ENCODE results near the gene C16orf95.

The C16orf95 gene

DNA sequence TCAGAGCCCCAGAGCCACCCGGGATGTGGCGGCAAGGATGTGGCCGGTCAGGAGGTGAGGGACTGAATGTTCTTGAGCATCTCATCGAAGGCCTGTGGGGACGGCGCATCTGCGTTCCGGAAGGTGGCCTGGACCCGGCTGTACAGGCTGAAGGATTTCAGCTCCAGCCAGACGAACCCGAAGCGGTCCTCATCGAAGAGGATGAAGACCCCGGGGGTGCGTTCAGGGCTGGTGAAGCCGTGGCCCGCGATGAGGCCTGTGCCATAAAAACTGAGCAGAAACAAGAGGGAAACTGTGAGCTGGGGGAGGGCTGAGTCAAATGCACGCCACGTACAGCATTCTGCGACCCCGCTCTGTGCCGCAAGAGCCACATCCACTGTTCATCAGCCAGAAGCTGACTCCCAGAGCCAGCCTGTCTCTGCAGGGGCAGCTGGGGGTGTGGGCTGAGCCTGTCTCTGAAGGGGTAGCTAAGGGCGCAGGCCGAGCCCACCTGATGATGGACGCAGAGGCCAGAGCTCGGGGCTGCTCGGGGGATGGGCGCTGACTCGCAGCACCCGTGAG lies 14.1 kb upstream of the C16orf95 start:
- DNase-seq, result no peak

DNA sequence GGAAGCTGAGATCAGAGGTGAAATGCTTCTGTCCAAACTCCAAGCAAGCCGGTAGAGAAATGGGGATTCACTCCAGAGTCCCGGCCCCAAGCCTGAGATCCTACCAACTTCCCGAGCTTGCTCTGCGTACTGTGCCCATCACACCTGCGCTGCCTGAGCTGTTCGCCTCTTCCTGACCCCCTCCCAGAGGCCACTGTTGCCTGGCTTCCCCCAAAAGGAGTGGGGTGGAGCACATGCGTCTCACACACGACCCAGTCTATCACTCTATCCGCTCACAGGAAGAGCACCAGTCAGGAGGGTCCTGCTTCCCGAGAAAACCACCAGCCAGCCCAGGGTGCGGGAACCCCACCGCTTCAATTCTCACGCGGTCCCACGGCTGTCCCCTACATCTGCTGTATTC lies 13.5 kb upstream of the C16orf95 start:
- no peak for DNase-seq

DNA sequence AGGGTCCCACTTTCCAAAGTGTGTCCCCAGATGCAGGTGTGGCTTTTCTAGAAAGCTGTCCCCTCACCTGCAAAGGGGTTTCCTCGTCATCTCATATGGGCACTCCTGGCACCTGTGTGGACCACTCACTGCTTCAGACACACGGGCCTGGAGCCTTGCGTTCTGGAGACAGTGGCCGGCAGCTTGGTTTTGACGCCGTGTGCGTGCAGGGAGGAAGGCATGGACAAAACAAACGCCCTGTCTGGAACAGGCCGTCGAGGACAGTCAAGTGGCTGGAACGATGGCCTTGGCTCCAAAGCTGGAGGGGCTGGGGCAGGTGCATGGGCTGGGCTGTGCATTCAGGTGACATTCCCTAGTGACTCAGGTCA lies 13.0 kb upstream of the C16orf95 start:
- DNase-seq, result no peak

DNA sequence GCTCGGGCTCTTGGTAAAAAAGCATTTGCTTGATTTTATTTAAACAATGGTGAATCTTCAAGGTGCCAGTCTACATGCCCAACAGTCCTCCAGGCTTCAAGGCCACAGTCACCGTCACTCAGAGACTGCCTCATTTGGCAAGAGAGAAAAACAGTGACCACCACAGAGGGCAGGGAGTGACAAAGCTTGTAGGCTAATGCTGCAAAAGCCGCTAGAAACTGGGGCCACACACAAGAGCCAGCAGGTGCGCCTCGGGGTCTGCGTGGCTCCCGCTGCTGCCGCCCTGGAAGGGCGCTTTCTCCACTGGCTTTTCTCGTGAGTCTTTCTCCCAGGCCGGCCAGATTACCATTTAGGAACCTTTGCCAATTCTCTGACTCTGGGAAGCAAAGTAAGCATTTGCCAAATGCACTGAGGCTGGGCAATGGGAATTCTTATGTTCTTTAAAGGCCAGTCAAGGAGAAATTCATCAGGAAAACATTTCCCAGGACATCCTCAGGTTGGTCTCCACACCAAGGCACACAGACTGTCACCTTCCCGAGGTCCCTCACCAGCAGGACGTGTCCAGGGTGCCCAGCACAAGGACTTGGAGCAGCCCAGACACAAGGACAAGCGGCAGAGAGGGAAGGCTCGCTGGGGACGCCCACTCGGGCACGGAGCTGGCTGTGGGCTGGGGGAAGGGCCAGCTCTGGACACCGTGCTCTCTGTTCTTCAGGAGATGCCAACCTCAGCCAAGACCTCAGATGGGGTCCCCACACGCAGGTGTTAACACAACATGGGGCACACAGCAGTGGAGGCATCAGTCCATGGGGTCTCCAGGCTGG lies 12.5 kb upstream of the C16orf95 start:
- no peak for DNase-seq

DNA sequence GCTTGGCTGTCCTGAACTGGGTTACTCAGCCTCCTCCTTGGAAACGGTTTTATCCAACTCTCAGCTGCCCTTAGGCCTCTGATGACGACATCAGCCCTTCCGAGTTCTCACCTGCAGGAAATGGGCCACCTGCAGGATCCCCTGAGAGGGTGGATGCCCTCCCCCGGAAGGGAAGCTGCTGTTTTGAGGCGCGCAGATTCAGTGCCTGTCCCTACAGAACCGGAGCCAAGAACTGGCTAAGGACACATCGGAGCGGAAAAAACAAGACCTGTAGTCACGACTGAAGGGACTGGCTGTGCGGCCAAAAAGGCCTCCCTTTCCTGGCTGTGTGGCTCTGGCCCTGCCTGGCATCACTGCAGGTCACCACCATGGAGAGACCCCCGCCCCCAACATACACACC lies 11.7 kb upstream of the C16orf95 start:
- no peak for DNase-seq

DNA sequence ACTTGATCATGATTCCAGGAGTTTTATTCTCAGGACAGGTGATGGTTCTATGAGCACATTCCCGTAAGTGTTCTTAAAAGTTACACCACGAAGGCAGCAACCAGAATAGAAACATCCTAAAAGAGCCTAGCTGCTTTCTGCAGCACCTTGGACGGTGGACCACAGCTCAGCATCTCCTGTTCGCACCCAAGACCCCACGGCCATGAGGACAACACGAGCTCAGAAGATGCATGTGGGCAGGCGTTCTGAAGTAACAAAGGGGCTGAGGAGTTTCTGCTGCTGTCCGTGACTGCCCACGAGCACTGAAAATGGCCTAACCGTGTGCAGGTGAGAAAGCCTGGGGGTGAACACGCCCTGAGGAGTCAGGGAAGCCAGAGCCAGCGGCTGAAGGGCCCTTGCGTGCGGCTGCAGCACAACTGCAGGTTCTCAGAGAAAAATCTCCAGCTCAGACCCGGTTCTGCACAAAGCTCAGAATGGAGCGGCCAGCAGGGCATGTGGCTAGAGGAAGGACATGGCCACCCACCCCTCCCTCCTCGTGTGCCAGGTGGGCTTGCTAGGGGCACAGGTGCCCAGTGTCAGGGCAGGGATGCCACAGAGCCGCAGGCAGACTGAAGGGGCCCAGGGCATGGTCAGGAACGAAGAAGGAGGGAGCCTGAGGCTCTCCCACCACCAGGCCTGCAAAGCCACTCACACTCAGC lies 10.8 kb upstream of the C16orf95 start:
- DNase-seq, result no peak

DNA sequence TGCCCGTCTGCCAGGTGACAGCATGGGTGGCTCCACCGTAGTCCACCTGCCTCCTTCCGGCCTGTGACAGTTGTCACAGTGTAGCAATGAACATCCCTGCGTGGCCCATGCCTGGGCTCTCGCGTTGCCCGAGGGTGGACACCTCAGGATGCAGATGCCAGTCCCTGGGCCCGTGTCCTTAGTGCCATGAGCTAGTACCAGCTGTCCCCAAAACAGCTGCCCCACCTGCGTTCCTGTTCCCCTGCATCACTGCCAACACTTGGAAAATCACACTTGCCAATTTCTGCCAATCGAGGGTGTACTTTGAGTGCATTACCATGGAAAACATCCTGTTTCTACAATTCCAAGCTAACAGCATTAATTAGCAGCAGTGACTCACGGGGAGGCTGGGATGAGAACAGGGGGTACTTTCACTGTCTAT lies 9.0 kb upstream of the C16orf95 start:
- DNase-seq, result no peak

DNA sequence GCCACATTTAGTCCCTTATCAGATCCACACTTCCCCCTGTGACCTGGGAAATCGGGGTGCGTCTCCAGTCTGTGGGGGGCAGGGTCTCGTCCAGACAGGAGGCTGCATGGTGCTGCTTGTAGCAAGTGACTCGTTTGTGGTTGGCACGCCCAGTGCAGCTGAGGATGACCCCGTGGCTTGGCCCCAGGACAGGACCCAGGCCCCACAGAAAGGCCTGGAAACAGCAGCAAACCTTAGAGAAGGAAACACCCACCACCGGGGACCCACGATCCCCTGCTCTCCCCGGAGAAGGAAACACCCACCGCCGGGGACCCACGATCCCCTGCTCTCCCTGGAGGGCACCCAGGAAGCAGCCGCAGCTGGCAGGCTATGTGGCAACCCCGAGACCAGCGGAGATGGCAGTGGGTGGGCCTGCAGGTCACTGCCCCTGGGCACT lies 8.2 kb upstream of the C16orf95 start:
- DNase-seq, result peak; percentile 56

DNA sequence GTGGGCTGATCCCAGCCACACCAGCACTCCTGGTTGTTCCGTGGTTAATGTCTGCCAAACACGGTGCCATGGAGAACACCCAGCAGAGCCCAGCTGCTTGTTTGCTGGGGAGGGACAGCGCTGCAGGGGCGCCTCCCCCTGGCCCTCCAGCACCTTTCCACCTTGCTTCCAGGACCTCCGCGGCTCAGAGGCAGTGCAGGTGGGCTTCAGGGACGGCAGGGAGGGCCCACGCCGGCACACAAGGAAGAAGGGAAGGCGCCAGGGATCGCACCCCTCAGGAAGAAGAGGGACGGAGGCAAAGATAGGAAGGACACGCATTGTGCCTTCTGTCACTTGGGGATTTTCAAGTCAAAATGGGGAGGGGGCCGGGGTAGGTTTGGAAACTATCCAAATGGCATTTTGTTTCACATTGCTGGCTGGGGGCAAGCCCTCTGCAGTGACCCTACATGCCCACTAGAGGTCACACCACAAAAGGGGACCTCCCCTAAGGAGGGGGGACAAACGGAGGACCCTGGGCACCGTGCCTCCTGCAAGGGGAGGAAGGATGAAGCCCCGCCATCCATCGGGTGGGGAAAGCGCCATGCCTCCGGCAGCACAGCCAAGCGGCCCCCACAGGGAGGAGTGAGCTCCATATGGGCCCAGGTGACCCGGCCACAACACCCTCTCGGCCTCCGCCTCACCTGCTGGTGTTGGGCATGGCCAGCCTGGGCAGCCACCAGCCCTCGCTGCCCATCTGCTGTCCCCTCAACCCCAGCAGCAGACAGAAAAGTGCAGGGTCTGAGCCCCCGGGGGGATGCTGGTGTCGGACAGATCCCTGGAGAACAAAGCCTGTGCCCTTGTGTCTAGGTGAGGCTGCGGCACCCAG lies 7.5 kb upstream of the C16orf95 start:
- DNase-seq, result peak; percentile 66

DNA sequence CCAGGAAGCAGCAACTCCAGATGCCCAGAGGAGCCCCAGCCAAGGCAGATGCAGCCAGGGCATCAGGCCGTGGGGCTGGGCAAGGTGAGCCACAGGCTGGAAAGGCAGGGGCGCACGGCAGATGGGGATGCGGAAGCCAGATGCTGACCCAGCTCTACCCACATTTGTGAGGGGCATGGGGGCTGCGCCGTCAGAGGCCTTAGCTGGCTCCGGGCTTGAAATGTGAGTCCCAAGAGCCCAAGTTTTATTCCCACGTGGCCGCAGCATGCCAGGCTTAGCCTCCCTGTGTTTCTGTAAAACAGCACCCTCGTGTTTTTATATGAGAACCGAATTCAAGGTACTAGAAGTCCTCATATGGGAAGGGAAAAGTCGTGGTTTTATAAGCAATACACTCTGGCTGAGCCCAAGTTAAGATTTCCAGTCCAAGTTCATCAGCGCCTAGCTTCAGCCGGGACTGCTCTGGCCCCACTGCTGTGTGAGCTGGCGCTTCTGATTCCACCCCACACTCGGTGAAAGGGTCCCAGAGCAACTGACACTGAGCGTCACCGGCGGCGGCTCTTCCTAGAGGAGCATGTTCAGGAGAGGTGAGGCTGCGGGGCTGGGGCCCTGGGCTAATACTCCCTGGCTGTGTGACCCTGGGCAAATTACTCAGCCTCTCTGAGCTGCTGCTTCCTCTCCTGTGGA lies 6.7 kb upstream of the C16orf95 start:
- no peak for DNase-seq

DNA sequence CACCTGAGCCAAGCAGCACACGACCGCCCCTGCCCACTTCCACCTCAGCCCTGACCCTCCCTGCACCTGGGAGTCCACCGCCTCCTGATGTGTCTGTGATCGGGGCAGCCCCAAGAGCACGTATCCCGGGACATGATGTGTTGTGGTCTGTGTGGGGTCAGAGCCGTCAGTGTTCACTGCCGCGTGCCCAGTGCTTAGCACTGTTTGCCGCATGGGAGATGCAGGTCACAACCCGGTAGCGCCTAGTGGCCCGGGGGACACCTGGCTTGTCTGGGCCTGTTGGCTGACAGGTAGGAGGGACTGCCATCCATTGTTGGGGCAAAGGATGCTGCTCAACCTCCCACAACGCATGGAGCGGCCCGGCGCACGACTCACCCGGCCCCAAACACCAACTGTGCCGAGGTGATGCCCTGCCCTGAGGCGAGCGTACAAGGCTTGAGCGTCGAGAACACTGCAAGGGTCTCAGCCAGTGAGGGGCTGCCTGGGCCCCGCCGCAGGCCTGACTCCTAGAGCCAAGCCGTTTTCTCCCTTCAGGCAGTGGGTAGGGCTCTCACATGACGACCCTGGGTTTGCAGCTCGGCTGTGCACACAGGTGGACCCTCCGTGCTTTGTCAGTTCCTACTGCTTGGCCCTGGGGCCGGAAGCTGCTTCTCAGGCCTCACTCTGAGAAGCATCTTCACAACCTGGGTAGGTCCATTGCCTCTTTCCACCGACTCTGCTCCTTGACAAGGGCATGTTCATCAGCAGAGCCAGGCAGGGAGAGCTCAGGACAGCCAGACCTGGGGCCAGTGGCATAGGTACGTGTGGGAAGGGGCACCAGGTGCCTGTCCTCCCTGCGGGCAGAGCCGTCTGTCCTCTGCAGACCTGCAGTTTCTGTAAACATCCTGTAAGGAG lies 5.9 kb upstream of the C16orf95 start:
- no peak for DNase-seq

DNA sequence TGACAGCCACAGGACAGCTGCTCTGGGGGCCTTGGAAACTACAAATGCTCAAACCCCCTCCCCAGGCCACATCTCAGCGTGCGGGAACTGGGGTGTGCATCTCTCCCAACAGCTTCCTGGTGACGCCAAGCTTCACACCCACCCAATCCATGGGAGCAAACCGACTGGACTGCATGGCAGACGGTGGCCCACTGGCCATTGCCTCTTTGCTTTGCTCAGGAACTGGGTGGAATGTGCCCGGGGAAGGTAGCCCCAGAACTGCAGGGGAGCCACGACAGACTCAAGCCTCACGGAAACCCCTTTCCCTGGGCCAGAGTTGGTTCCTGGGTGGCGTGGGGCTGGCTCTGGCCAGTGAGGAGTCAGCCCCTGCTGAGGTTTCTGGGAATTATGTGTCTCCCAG lies 5.2 kb upstream of the C16orf95 start:
- DNase-seq, result no peak

DNA sequence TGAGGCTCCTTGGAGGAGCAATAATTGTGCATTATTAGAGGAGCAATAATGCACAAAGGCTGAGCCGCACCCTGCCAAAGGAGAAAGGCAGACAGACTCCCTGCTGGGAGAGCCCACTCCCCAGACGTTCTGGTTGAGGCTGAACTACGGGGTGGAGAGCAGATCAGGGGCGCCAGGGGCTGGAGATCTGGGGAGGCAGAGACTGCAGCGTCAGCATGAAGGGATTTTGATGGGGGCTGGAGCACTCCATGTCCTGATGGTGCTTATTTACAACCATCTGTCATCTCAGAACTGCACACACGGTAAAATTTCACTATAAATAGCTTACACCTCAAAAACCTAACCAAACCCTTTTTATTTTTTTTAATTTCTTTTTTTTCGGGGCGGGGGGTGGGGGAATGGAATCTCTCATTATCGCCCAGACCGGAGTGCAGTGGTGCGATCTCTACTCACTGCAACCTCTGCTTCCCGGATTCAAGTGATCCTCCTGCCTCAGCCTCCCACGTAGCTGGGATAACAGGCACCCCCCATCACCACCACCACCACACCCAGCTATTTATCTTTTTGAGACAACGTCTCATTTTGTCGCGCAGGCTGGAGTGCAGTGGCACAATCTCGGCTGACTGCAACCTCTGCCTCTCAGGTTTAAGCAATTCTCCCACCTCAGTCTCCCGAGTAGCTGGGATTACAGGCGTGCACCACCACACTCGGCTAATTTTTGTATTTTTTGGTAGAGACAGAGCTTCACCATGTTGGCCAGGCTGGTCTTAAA lies 4.3 kb upstream of the C16orf95 start:
- no peak for DNase-seq

DNA sequence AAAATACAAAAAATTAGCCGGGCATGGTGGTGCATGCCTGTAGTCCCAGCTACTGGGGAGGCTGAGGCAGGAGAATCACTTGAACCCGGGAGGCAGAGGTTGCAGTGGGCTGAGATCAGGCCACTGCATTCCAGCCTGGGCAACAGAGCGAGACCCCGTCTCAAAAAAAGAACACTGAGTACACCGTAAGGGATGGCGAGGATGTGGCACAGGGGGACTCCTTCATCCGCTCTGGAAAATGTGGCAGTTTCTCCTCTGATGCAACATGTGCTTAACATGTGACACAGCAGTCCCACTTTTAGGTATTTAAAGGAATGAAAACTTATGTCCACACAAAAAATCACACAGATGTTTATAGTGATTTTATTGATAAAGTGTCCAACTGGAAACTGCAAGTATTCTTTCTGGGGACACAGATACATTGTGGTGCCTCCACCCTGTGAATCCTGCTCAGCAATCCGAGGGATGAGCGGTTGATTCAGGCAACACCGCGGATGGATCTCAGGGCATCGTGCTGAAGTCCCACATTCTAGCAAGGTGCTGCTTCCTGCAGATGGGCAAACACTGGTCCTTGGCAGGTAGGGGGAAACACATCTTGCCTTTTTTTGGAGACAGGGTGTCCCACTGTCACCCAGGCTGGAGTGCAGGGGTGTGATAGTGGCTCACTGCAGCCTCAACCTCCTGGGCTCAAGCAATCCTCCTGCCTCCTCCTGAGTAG lies 3.5 kb upstream of the C16orf95 start:
- DNase-seq, result no peak

DNA sequence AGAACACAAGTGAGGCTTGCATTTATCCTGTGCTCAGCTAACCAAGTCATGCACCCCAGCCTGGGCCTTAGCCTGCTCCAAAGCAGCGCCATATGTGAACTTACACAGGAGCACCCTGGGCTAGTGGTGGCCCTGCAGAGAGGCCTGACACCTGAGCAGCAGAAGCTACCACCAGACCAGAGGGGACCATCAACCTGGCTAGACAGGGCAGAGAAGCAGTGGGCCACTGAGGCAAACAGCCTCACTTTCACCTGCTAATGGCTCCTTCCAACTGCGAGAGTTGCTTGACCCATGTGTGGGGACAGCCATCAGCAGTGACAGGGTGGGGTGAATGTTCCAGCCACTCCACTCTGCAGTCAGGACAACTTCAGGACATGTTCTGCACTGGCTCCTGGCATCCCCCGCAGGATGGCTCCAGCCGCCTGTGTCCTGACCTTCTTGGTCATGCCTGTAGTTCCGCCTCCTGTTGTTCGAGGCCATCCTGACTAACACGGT lies 2.9 kb upstream of the C16orf95 start:
- DNase-seq, result no peak

DNA sequence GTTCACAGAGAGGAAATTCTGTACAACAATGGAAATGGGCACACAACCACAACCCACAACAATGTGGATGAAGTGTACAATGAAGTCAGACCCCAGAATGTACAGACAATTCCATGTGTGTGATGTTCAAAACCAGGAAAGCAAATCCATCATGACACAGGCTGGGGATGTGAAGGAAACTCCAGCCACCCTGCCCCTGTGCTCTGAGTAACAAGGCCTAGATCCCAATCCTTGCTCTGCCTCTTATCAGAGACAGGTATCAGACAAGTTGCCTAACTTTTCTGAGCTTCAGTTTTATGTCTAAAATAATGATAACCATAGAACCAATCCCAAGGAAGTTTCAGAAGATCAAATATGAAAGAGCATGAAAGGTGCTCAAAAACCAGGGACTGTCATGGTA lies 1.8 kb upstream of the C16orf95 start:
- no peak for DNase-seq

DNA sequence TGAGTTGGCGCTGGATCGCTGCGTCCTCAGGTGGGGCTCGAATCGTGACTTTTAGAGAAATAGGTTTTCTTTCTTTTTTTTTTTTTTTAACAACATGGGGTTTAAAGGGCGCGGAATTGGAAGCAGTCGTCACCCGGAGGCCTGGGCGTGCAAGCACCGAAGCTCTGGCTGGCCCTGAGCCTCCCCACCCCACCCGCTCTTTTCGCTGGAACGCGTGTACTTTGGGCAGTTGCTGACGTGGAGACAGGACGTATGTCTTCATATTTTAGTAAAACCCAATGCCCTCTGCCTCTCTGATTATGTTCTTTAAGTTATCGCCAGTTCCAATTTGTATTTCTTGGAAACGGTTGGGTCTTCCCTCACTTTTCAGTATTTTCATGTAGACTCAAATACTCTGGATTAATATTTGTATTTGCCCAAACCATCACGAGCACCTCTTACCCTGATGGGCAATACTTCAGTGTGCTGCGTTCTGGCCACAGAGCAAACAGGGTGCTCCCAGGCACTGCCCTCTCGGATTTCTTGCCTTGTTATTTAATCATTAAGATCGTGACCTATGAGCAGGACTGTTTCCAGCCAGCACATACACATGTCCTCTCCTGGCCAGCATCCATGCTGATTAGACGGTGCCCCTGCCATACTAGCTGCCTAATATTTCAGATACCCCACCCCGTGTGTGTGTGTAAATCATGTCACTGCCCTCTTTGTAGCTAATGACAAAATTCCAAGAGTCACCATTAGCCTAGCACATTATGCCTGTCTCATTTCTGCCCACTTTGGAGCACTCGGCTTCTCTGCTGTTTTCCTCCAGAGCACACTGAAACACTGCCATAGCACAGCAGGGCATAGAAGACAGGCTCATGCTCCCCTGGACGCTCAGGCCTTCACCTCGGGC lies 805 bp upstream of the C16orf95 start:
- peak; percentile 81 for DNase-seq

DNA sequence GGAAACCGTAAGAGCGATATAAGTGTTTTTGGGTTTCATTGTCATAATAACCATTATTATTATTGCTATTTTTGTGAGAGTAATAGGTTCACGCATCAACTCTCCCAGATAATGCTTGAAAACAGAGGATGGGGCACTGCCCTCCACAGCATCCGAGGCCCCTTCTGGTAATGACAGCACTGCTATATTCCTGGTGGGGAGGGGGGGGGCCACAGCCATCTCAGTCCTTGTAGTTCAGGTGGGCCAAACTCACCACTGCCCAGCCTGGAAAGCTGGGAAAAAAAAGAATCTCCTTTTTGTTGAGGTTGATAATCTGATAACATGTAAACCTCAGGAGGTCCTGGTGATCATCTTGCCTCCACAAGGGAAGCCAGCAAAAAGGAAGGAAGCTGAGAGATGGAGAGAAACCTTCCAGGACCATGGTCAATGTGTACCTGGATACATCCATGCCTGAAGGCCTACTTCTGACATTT lies 706 bp downstream of the C16orf95 start:
- DNase-seq, result no peak

DNA sequence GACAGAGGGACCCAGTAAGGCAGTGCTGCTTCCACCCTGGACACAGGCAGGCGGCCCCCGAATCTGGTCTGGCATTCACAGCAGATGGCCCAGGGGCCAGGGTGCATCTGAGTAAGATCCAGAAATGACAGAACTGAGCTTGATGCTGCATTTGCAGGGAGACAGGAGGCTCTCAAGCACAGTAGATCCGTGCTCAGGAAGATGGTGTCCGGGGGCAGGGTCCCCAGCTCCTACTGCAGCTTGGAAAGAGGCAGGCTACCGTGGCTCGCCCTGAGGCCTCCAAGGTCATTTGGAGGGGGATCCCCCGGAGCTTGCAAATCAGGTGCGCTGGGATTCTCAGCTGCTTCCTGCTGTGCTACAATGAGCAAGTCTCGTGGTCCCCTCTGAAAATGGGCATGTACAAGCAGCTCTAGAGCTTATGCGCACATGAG lies 2.2 kb downstream of the C16orf95 start:
- DNase-seq, result no peak

All from hematopoietic multipotent progenitor cell treated with erythropoietin and hydrocortisone succinate and interleukin-3 and kit ligand, for 6 days (in vitro differentiated cells).